GM21528 (cell line): ENCODE results near the gene CBL.
A peak's percentile ranks its signal among the peaks of the same experiment; 100 is the strongest.

Source experiments
- ATAC-seq: cut with Tn5 transposase; IDR thresholded peaks from one replicate; pipeline ENCODE4 v1.9.1; 2021; ENCODE audit warnings: mild to moderate bottlenecking, moderate library complexity; ENCODE audit not compliant: unreplicated experiment, low FRiP score

Gene CBL

DNA sequence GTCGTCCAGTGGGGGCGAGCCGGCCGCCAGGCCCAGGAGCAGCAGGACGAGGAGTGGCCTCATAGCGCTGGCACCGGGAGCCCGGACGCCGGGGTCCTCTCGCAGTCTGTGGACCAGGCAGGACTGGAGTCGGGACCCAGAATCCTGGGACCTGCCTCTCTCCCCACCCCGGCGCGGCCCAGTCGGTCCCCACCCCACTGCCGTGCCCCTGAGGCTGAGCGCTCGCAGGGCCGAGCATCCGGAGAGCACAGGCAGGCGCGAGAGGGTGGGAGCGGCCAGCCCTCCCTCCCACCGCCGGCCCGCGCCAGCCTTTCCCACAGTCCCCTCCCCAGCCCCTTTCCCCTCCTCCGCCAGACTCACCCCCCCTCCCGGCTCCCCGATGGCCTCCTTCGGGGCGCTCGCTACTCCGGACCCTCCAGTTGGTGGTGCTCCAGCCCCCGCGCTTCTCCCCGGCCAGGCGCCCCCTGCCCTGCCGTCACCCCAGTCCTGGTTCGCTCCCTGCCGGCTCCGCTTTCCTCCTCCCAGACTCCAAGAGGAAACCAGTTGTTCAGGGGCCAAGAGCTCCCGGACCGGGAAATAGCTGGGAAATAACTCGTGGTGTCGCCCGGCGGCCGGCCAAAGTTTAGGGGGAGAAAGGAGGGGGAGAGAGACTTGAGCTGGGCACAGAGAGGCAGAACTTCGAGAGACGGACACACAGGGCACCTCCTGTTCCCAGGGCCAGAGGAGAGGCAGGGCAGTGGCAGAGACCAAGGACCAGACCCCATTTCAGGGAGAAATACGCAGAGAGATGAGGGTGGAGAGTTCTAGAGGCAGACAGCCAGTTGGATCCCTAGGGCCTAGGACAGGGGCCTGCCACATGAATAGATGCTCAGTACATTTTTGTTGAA is 134.4 kb downstream of the CBL start, which contains the start of gene C1QTNF5:
TSS of gene C1QTNF5 (minus strand) at position 549 of the 887 bp plus-strand sequence. CDS start at position 63, 486 bp downstream.
- no peak for ATAC-seq

DNA sequence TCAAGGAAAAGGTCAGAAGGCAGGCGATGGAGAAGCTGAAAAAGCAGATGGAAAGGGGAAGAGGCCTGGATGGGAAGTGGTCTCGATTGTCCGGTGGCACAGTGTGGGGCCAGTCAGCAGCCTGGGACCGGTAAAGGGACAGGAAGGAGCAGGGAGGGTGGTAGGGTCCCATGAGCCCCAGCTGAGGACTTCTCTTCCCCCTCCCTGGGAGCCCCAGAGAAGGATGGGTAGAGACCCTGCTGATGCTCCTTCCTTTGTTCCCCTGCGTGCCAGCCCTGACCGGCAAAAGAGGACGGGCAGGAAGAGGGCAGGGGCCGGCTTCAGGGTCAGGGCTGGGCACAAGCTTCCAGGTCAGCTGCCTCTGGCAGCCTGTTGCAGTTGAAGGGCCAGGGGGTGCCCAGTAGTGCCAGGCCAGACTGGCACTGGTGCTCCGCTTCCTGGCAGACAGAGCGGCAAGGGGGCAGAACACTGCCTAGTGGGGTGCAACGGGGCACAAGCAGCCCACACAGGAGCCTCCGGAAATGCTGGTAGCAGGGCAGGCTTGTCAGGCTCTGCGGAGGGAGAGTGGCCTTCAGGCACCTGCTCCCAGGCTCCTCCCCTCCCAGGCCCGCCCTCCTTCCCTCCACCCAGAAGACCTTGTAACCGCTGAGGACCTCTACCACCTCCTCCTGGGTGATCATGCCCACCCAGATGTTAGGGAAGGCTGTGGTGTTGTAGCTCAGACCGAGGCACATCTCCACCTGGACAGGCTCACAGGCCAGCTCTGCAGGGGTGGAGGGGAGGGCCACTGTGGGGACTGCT is 135.3 kb downstream of the CBL start:
- ATAC-seq: no peak

DNA sequence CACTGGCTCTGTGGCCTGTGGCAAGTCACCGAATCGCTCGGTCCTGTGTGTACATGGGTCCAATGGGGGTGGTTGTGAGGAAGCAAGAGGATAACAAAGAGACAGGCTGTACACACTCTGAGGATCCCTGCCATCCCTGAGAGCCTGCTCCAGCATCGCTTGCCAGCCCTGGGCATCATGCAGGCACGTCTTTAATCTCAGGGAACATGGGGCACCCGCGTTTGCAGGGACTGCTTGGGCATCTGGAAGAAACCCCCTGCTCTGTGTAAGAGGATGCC is 135.8 kb downstream of the CBL start:
- no peak for ATAC-seq

GRCh38 chr11:119342362-119343130 is 136.4 kb downstream of the CBL start:
- no peak for ATAC-seq

GRCh38 chr11:119343726-119344125 is 137.6 kb downstream of the CBL start:
- ATAC-seq: no peak

DNA sequence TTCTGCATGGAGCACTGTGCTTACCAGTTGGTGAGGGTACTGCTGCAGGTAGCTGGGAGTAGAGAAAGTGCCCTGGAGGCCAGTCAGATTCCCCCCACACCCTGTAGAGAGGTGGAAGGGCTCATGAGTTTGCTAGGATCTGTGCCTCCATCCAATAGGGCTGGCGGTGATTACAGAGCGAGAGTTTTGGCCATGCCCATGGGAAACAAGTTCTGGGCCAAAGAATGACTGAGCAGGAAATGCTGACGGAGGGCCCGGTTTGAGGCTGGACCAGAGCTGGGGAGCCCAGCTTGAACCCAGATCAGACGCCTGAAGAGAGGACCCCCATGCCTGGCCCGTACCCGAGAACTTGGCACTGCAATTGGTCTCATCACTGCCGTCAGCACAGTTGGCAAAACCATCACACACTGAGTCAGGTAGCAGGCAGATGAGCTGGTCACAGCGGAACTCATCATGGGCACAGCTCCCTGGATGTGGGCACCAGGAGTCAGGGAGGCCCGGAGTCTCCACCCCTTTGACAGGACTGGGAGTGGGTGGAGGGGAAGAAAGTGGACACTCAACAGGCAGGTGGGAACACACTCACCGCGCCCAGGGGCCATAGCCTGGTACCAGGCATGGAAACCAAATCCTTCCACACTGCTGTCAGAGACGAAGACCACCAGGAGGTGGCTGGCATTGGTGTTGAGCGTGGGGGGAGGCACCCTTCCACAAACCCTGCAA is 138.3 kb downstream of the CBL start:
- no peak for ATAC-seq

- ATAC-seq: no peak
Measured at GRCh38 chr11:119345685-119346084, 139.5 kb downstream of the CBL start.

- ATAC-seq: no peak
Measured at GRCh38 chr11:119346605-119347004, 140.5 kb downstream of the CBL start, which contains the start of gene MFRP. Gene MFRP (minus strand): TSS chr11:119346705. CDS start chr11:119346513, 192 bp downstream.

- ATAC-seq: no peak
Measured at GRCh38 chr11:119347242-119347641, 141.1 kb downstream of the CBL start.

GRCh38 chr11:119347940-119348605 is 141.9 kb downstream of the CBL start:
- ATAC-seq: no peak

DNA sequence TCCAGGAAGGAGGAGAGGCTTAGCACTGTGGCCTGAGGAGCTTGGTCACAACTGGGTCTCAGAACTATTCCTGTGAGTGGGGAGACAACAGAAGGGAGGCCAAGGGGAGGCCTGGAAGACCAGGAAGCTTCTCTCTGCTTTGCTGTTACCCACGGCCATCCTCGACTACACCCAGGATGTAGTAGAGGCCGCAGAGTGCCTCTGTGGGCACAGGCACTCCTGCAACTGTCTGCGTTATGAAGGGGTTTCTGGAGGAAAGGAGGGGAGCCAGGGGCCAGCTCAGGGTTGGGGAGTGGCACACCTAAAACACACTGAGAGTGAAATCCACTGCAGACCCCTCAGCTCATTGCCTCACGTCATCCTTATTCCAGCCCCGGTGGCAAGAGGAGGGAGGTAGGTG is 144.2 kb downstream of the CBL start:
- ATAC-seq: no peak

- no peak for ATAC-seq
Measured at GRCh38 chr11:119351232-119351631, 145.1 kb downstream of the CBL start.

GRCh38 chr11:119352857-119353260 is 146.7 kb downstream of the CBL start:
- no peak for ATAC-seq

GRCh38 chr11:119355091-119355843 is 149.1 kb downstream of the CBL start:
- ATAC-seq: no peak

GRCh38 chr11:119356349-119357031 is 150.4 kb downstream of the CBL start:
- ATAC-seq: peak; percentile 68

DNA sequence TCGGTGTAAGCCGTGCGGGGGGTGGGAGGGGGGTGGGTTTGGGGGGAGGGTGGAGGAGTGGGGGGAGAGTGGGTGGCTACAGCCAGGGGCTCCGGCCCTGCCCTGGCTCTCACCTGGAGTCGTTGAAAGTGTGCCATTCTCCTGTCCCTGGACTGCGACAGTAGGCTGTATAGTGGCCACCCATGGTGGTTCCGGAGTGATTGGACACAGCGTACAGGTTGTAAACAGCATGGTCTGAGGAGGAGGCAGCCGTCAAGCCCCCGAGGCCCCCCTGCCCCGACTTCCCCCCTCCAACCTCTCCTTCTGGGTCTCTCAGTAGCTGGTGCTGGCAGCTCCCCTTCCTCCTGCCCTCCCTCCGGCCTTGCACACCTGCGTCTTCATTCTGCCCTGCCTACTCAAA is 150.9 kb downstream of the CBL start:
- no peak for ATAC-seq
